BE2C (cell line): Measurements from ENCODE around the gene NOS2.
"Not testable (repeated sequence)": the region's sequence is repeated elsewhere in the genome, so short reads cannot be mapped to it uniquely, and the experiment has no call there.

Experiments
- DNase-seq: peaks from one replicate; pipeline ENCODE4 v3.0.0-alpha.2; 2020
- H3K27me3 ChIP-seq: fragments of 250-450 bp; sonication (Bioruptor Pico); 2 replicates; pipeline ENCODE4 v1.5.1; 2020; ENCODE audit warnings: mild to moderate bottlenecking
- H3K36me3 ChIP-seq: fragments of 250-450 bp; sonication (Bioruptor Pico); 2 replicates; pipeline ENCODE4 v1.5.1; 2020; ENCODE audit warnings: mild to moderate bottlenecking
- H3K4me1 ChIP-seq: fragments of 250-450 bp; sonication (Bioruptor Pico); 2 replicates; pipeline ENCODE4 v1.5.1; 2020
- H3K4me3 ChIP-seq: 2 replicates; pipeline ENCODE4 v1.5.1; 2011; ENCODE audit warnings: low read depth, low read length
- H3K9me3 ChIP-seq: fragments of 250-450 bp; sonication (Bioruptor Pico); 2 replicates; pipeline ENCODE4 v1.5.1; 2020
- TF ChIP-seq, protein P1 (sequence below): IDR thresholded peaks from 2 replicates; pipeline ENCODE4 v1.5.1; 2012; ENCODE audit warnings: mild to moderate bottlenecking, low read depth, low read length

Gene NOS2

DNA sequence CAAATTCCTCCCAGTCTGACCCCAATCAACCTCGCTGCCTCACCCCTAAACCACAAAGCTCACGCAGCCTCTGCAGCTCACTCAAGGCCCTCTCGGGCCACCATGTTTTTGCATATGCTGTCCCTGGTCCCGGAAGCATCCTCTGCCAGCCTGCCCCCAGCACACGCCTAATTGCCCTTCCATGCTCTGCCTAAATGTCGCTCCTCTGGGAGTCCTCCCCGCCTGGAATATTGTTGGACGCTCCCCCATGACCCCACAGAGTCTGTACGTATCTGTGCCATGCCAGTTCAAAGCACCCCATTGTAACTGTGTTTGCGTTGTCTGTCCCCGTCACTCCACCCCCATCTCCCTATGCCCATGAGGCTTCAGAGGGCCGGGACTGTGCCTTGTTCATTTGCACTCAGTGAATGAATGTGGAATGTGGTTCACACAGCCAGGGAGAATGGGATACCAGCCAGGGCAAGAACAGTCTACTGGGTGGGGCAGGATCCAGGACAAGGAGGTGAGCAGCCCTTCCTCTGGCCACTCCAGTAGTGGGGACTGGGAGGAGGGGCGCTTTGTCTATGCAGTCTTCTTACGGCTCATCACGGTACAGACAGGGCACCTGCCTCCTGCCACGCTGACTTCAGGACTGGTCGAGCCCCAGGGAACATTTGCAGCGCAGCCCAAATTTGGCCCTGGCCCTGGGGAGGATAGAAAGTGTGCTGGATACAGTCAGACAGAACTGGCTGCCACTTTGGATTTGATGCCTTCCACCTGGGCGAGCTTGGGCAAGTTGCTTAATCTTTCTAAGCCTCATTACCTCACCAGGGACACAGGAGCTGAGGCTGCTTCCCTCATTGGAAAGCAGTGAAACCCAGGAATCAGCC lies 48.5 kb downstream of the NOS2 start:
- H3K4me3 ChIP-seq, result no peak overlapping the region
- TF ChIP-seq, protein P1, sequence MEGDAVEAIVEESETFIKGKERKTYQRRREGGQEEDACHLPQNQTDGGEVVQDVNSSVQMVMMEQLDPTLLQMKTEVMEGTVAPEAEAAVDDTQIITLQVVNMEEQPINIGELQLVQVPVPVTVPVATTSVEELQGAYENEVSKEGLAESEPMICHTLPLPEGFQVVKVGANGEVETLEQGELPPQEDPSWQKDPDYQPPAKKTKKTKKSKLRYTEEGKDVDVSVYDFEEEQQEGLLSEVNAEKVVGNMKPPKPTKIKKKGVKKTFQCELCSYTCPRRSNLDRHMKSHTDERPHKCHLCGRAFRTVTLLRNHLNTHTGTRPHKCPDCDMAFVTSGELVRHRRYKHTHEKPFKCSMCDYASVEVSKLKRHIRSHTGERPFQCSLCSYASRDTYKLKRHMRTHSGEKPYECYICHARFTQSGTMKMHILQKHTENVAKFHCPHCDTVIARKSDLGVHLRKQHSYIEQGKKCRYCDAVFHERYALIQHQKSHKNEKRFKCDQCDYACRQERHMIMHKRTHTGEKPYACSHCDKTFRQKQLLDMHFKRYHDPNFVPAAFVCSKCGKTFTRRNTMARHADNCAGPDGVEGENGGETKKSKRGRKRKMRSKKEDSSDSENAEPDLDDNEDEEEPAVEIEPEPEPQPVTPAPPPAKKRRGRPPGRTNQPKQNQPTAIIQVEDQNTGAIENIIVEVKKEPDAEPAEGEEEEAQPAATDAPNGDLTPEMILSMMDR, result no peak
- no peaks in the 10 kb centered on the region for H3K36me3 ChIP-seq
- no peak for DNase-seq
- H3K27me3 ChIP-seq, result no peaks in the 10 kb centered on the region
- no peaks in the 10 kb centered on the region for H3K4me1 ChIP-seq
- no peaks in the 10 kb centered on the region for H3K9me3 ChIP-seq

DNA sequence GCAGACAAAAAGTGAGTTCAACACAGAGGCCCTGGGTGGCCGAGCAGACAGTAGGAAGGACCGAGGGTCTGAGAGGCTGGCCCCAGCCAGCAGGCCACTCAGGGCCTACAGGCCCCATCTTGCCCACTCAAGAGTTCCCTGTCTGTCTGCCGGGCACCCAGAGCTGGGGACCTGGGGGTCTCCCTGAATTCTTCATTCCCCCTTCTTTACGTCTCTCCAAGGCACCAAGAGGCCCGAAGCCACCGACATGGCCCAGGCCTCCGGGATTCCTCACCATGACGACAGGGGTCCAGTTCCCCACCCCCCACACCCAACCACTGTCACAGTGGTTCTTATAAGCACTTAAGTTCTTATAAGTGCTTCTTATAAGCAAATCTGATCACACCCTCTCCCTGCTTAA lies 49.2 kb downstream of the NOS2 start:
- Histone ChIP-seq H3K4me1 (no peaks in the 10 kb centered on the region), H3K9me3 (no peaks in the 10 kb centered on the region), H3K36me3 (no peaks in the 10 kb centered on the region), H3K27me3 (no peaks in the 10 kb centered on the region), H3K4me3 (no peak overlapping the region)
- TF ChIP-seq, protein P1, result no peak
- no peak for DNase-seq

- not testable (repeated sequence) for H3K9me3 ChIP-seq, H3K4me1 ChIP-seq, H3K36me3 ChIP-seq, DNase-seq, H3K27me3 ChIP-seq, H3K4me3 ChIP-seq
These were observed 50.7 kb downstream of the NOS2 start for GRCh38 chr17:27749562-27750150.

DNA sequence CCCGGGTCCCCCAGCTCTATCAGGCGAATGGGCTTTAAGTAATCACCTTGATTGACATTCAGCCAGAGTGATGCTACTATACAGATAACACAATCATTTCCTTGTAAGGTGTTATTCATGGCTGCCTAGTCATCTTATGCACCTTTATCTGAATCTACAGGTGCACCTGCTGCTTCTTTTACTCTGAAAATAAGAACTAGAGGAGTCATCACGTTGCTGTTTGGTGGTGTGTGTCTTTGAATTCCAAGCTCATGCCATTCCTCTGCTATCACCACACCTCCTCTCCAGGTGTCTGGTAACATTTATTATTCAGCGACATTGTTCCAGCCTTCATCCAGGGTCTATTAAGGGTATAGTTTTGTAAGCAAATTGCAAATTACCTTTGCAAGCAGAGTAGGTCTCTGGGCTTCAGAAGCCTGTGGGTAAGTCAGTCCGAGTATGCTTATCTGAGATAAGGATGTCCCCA lies 51.9 kb downstream of the NOS2 start:
- Histone ChIP-seq H3K4me1 (no peaks in the 10 kb centered on the region), H3K27me3 (no peaks in the 10 kb centered on the region), H3K4me3 (no peak overlapping the region), H3K36me3 (no peaks in the 10 kb centered on the region), H3K9me3 (no peaks in the 10 kb centered on the region)
- DNase-seq, result no peak
- TF ChIP-seq, protein P1, result no peak

DNA sequence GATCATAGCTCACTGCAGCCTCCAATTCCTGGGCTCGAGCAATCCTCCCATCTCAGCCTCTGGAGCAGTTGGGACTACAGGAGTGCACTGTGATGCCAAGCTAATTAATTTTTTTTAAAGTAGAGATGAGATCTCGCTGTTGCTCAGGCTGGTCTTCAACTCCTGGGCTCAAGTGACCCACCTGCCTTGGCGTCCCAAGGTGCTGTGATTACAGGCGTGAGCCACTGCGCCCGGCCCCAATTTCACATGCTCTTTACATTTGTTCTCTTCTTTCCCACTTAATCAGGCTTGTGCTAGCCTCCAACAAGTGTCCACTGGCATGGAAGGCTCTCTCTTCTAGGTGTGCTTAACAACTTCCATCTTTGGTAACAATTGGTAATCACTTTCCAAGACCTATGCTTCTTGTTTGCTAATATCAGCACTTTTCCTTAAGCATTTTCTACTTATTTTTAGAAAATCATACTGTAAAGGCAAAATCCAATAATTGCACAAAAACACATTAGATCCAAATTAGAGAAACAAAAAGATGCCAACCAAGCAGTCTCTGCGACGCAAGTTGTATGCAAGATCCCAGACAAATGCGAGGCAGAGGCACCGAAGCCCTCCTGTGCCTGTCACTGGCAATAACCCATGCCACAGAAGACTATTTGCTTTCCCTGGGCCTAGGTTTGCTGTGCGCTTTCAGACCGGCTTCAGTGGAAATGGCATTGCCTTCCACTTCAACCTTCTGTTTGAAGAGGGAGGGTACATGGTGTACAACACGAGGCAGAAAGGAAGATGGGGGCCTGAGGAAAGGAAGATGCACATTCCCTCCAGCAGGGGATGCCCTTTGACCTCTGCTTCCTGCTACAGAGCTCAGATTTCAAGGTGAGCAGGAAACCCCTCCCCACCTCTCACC lies 52.6 kb downstream of the NOS2 start:
- no peak overlapping the region for H3K4me3 ChIP-seq
- no peak for DNase-seq
- TF ChIP-seq, protein P1, result peak; percentile 44
- no peaks in the 10 kb centered on the region for H3K27me3 ChIP-seq
- H3K4me1 ChIP-seq, result no peaks in the 10 kb centered on the region
- H3K9me3 ChIP-seq, result no peaks in the 10 kb centered on the region
- H3K36me3 ChIP-seq, result no peaks in the 10 kb centered on the region

DNA sequence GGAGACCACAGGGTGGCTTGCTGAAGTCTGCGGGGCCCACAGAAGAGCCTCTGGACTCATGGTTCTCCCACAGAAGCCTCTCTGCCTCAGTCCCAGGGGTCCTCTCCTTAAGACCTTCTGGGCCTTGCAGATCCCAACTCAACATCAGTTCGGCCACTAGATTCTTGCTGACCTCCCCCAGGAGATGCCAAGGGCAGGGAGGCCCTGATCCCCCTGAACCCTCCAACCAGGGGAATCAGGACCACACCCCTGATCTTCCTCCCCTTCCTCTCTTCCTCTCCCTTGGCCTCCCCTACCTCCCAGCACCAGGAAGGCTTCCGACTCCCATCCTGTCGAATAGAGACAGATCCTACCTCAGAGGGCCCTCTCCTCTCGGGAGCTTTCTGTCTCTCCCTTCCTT lies 53.4 kb downstream of the NOS2 start:
- H3K36me3 ChIP-seq, result no peaks in the 10 kb centered on the region
- TF ChIP-seq, protein P1, result no peak
- no peaks in the 10 kb centered on the region for H3K9me3 ChIP-seq
- H3K27me3 ChIP-seq, result no peaks in the 10 kb centered on the region
- no peaks in the 10 kb centered on the region for H3K4me1 ChIP-seq
- H3K4me3 ChIP-seq, result no peak overlapping the region
- no peak for DNase-seq

DNA sequence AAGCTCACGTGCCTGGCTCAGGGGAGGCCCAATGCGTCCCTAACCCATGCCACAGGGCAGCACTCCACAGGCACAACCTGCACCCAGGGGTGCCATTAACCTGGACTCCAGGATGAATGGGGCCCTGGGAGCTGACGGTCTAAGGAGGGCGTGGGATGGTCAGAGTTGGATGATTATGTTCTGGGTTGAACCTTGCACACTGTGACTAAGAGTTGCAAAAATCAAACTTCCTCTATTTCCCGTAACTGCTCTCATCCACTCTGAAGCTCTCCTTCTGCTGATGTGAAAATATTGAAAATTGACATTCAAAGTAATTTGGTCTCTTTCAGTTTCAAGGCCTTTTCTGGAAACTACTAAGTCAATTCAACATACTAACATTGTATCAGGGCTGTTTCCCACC lies 54.0 kb downstream of the NOS2 start:
- H3K4me1 ChIP-seq, H3K27me3 ChIP-seq, H3K4me3 ChIP-seq, DNase-seq, H3K9me3 ChIP-seq, H3K36me3 ChIP-seq: not testable (repeated sequence)

GRCh38 chr17:27745207-27745830 lies 55.0 kb downstream of the NOS2 start:
- H3K4me1 ChIP-seq, H3K27me3 ChIP-seq, H3K36me3 ChIP-seq, DNase-seq, H3K9me3 ChIP-seq, H3K4me3 ChIP-seq: not testable (repeated sequence)
